SIG-M5 treated with dmso at 0.1 percent for 504 hours (cell line): Measurements from ENCODE around the gene LCN9.

Experiments
- DNase-seq: peaks from one replicate; lab custom pipeline; 2025; ENCODE audit not compliant: unreplicated experiment; lab: John Stamatoyannopoulos, UW

The LCN9 gene

DNA sequence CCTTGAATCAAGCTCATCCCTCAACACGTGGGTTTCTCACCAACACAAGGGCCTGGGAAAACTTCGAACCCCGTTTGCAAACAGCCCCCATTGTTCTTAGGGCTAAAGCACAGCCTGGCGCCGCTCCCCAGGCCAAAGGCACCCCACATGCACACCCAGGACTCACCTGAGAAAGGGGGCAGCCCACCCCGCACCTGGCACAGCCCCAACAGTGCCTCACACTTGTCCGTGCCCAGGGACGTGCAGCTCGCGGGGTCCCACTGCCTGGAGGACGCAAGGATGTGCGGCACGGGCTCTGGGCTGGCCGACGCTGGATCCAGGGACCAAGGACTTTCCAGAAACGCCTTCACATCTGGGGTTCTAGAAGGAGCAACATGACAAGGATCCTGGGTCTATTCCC lies 33.3 kb downstream of the LCN9 start:
- DNase-seq, result no peak

DNA sequence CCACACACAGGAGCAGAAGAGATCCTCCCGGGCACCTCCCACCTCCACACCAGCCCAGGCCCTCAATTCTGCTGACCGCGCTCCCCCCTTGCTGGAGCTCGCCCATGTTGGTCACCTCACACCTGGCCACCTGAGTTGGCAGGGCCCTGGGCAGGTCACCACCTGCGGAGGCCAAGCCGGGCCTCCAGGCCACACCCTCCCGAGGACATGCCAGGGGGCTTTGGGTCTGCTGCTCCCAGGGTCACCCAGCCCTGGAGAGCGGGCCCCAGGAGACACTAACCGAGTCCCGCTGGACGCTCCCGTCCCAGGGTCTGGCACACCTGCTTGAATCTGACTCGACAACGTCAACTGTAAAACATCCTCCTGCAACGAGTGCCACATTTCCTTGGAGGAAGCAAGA lies 34.1 kb downstream of the LCN9 start:
- no peak for DNase-seq

DNA sequence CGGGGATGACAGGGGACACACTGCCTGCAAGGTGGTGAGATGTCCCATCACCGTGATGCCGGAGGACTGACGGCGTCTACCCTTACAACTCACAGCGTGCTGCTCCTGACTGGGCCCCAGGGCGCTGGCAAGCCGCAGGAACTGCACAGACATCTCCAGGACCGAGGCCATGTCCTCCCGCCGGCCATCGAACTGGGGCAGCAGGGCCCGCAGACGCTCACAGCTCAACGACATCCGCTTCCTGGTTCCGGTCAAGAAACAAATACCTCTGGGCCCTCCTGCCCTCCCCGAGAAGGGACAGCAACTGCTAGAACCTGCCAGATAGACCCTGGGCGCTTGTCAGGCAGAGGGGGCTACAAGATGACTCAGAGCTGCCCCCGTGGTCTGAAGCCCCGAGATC lies 35.1 kb downstream of the LCN9 start:
- no peak for DNase-seq

DNA sequence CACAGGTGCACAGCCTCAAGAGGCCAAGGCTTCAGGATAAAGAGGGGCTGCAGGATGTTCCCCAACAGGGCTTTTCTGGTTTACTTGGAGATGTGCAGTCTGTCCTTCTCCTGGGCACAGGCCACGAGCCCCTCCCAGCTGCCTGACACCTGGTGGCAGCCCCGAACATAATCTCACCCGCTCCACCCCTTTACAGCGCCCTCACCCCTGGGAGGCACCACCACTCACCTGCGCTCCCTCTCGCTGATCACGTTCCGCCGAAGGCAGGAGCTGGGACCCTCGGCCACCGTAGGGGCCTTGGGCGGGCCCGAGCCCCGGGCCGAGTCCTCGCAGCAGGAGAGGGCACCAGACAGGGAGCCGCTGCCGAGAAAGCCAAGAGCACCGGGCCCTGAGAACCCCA lies 35.7 kb downstream of the LCN9 start:
- DNase-seq, result no peak

DNA sequence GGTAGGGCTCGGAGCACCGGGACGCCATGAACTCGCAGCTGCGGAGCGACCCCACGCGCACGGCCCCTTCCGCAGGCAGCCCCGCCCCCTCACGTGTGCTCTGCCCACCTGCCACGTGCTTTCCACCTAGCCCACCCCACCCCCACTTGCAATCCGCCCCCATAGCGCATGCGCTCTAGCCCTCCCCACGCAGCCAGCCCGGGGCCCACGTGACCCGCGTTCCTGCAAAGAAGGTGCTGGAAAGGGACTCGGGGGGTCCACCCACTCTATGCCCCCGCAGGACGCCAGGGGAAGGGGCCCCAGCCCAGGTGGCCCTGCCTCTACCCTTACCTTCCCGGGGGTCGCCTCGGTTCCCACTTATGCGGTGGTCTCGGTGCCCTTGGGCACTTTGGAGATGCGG lies 36.3 kb downstream of the LCN9 start, which contains the start of gene SOHLH1:
SOHLH1 (minus strand) TSS at position 42 of the 400 bp plus-strand sequence; CDS start at position 28, 14 bp downstream.
- no peak for DNase-seq

GRCh38 chr9:135700525-135700924 lies 37.4 kb downstream of the LCN9 start:
- DNase-seq, result no peak

DNA sequence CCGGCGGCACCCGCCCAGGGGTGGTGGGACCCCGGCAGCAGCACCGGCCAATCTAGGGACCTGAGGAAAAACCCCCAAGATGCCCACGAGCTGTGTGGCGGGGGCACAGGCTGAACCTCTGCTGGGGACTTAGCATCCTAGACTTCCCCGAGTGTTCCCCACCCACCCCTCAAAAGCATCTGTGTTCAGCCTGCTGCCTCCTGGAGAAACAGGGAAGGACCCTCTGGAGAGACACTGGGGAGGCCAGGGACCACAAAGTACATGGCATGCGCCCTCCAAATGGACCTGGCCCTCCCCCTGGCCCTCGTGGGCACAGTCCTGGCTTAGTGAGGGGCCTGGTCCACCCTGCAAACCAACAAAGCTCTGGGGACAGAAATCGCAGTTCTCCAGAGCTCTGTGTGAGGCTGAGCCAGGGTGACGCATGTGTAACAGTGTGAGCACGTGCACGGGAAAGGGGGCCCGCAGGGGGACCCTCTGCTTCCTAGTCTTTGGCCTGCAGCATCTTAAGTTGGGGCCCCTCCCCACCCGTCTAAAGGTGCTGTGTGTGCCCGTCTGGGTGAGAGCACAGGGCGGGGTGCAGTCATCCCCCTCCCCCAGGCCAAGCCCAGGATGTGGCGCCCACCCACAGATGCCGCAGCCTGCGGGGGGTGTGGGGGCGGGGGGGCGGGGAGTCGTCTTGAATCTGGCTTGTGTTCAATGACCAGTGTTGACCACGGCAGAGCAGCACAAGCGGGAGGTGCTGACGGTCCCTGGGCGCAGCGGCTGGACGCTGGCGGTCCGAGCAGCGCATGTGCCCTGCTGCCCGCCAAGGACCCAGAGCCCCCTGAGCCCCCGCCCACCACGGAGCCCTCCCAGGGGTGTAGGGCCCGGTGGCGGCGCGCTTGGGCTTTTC lies 38.2 kb downstream of the LCN9 start:
- no peak for DNase-seq

GRCh38 chr9:135701959-135702721 lies 39.0 kb downstream of the LCN9 start, which contains the start of gene KCNT1:
KCNT1 (plus strand) TSS chr9:135702185; CDS start chr9:135702259, 74 bp downstream.
- no peak for DNase-seq

DNA sequence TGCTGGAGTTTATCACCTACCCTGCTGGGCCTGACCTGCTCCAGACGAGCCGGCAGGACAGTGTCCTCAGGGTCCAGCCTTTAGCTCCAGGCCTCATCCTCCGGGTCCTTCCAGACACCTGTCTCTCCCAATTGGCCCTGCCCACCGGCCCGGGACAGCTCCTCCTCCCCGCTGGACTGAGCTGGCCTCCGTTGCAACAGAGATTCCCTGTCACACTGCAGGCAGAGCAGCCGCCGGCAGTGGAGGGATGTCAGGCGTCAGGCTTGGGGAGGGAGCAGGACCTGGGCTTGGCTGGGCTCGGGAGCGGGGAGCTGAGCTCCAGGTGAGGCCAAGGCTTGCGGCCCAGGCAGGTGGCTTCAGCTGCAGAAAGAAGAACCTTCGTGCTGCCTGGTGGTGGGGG lies 40.6 kb downstream of the LCN9 start:
- DNase-seq, result no peak

DNA sequence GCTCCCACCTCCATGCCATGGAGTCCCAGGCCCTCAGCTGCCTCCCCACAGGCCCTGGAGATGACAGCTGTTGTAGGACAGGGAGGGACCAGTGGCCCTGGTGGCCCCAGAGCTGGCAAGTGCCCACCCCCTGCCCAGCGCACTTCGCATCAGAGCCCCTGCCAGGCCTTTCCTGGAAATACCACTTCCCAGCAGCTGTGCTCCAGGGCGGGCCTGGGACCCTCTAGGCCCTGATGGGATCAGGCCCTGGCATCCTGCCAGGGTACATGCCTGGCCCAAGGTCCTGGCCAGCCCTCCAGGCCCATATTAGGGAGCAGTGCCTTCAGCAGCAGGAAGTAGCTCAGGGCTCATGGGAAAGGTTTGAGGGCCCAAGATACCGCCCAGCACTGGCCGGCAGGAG lies 41.4 kb downstream of the LCN9 start:
- no peak for DNase-seq

DNA sequence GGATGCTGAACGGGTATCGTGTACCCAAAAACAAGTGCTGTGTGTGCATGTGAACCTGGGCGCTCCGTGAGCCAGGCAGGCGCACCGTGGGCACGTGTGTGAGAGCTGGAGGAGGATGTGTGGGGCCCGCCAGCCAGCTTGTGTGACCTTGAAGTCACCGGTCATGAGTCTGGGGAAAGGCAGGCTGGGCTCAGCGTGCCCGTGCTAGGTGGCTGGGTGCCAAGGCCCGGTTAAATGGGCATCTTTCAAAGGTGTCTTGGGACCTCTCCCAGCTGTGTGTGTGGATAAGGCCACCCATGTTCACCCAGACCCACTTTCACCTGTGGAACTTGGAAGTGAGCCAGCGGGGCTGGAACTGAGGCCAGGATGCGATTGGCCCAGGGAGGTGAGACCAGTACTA lies 42.3 kb downstream of the LCN9 start:
- DNase-seq, result no peak

DNA sequence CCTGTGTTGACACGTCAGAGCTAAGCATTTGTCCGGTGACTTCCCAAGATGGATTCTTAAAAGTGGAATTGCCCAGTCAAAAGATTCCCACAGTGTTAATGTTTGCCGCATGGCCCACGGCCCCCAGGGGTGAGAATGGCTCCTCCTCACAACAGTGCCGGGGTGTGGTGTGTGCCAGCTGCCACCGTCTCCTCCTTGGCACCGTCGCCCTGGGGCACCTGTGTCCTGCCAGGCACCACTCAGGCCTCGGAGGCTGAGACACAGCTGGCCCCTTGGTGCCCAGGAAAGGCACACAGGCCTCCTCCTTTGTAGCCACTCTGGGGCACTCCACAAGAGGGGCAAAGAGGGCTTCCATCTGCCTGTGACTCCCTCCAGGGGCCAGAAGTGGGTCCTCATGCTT lies 43.2 kb downstream of the LCN9 start:
- DNase-seq, result no peak

- DNase-seq, result no peak
Observed at GRCh38 chr9:135707252-135708138, 44.4 kb downstream of the LCN9 start.

- no peak for DNase-seq
Observed at GRCh38 chr9:135708164-135708563, 45.1 kb downstream of the LCN9 start.

- DNase-seq, result no peak
Observed at GRCh38 chr9:135711391-135711790, 48.3 kb downstream of the LCN9 start.

DNA sequence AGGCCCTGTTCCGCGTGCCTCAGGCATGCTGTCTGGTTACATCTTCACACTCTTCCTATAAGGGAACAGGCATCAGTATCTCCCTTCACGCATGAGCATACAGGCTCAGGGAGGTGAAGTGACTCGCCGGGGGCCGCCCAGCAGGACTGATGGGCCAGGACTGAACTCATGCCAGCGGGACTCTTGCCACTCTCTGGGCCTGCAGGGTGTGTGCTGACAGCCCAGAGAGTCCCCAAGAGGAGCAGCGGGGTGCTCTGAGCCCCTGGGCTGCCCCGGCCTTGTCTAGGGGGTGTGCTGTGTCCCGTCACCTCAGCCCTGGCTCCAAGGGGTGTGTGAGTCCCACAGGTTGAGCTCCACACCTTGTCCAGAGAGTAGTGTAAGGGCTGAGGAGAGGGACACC lies 48.8 kb downstream of the LCN9 start:
- DNase-seq, result no peak

DNA sequence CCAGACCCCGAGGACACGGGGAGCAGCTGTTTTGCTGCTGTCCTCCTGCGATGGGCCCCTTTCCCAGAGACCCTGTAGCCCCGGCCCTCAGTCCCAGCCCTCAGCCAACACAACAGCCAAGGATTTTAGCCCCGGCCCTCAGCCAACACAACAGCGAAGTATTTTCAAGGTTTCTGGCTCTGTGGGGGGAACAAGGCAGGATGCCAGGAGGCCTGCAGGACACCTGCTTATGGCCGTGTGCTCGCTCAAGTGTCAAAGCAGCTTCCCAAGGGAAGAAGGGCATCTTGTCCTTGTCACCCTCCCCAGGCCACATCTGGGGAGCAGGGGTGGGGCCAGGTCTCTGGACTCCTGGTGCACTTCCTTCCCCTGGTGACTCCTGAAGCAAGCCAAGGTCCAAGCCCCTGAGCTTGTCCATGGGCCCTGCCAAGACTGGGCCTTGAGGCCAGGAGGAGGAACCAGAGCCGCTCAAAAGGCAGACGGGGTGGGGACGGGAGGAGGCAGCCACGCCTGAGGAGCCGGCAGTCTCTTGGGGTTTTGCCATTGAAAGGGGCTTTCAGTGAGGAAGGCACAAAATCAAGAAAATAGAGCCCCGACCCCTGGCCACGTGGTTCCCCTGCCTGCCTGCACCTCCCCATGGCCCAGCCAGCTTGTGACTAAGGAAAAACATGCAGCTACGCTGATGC lies 49.6 kb downstream of the LCN9 start:
- DNase-seq, result no peak

DNA sequence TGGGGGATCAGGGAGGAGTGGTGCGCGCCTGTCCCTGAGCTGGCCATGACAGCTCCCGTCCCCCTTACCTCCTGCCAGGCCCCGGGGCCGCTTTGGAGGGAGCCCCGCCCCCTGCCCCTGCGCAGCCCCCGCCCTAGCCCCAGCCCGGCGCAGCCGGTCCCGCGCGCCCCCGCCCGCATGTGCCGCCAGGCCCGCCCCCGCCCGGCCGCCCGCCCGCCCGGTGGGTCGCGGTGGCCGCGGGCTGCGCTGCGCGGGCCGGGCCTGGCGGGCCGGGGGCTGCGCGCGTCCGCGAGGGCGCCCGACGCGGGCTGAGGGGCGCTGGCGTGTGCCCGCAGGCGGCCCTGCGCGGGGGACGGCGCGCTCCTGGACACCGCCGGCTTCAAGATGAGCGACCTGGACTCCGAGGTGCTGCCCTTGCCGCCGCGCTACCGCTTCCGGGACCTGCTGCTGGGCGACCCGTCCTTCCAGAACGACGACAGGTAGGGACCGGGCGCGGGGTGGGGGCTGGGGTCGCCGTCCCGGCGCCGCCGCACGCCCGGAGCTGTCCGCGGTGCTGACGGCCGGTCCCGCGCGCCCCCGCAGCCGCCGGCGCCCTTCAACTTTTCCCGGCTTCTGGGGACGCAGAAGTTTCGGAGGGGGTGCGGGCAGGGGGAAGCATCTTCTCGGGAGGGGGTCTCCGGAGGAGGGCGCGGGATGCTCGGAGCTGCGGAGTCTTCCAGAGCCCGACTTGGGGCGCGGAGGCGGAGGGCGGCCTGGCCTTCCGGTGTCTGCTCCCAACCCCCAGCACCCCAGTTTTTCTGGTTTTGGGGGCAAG lies 51.3 kb downstream of the LCN9 start:
- no peak for DNase-seq

- DNase-seq, result no peak
Observed at GRCh38 chr9:135715056-135715595, 52.0 kb downstream of the LCN9 start.
